Tibial nerve (tissue), 4 donors: ENCODE results near the gene OCA2. TPM values are rescaled to one million over a fixed set of nuclear protein-coding genes. Genes with fewer than 3 reads are reported as not detected.

ENCODE experiments used
- DNase-seq, 2 donors: peaks; one replicate each; pipeline ENCODE4 v3.0.0-alpha.2; 2019; ENCODE audit warnings: low spot score in 2 of 2
- H3K27ac ChIP-seq, 4 donors: fragments of 200-600 bp; sonication (generic) in 3 of 4; one replicate each; pipeline ENCODE4 v1.5.1; 2017 to 2019; ENCODE audit warnings: mild to moderate bottlenecking in 1 of 4
- H3K27me3 ChIP-seq, 2 donors: fragments of 200-600 bp; sonication (generic) in 1 of 2; one replicate each; pipeline versions ENCODE4 v1.5.1 to v1.6.0; 2017 to 2019
- H3K36me3 ChIP-seq, 3 donors: fragments of 200-600 bp; sonication (generic); one replicate each; pipeline ENCODE4 v1.5.1; 2018 to 2019
- H3K4me1 ChIP-seq, 4 donors: fragments of 200-600 bp; sonication (generic) in 3 of 4; one replicate each; pipeline ENCODE4 v1.5.1; 2017 to 2019
- H3K4me3 ChIP-seq, 4 donors: fragments of 200-600 bp; sonication (generic) in 3 of 4; one replicate each; pipeline ENCODE4 v1.5.1; 2017 to 2019; ENCODE audit warnings: mild to moderate bottlenecking in 1 of 4, moderate library complexity in 1 of 4
- H3K9me3 ChIP-seq, 4 donors: fragments of 200-600 bp; sonication (generic) in 3 of 4; one replicate each; pipeline ENCODE4 v1.5.1; 2017 to 2019
- EP300 ChIP-seq, 2 donors: sonication (generic); formaldehyde crosslinking; IDR thresholded peaks; one replicate each; pipeline ENCODE4 v1.6.1; 2017; ENCODE audit warnings: antibody characterized with exemption in 2 of 2, mild to moderate bottlenecking in 1 of 2
- POLR2A ChIP-seq, 2 donors: fragments of 450-650 bp; IDR thresholded peaks; one replicate each; pipeline ENCODE4 v1.6.1; 2017; ENCODE audit warnings: antibody characterized with exemption in 2 of 2, mild to moderate bottlenecking in 2 of 2, moderate library complexity in 2 of 2
- WGBS, 2 donors: methylation state at CpG; one replicate each; pipeline ENCODE4 v1.1.5; 2018; 5-methylcytosine and 5-hydroxymethylcytosine counted together
- total RNA-seq, 4 donors: library from RNA; depleted of rRNA; stranded (reverse); fragments of >200 nt; gene quantifications; one replicate each; pipeline ENCODE4 v1.1.0, GENCODE V29; 2016
- TF ChIP-seq, protein P1 (sequence below), 5 experiments: fragments of 200-600 bp in 3 of 5; fragments of 450-650 bp in 2 of 5; sonication (generic) in 3 of 5; IDR thresholded peaks; one replicate each; pipeline ENCODE4 v1.5.1; 2016 to 2019; ENCODE audit warnings: antibody characterized with exemption in 5 of 5, mild to moderate bottlenecking in 3 of 5, moderate library complexity in 2 of 5

Gene OCA2
- total RNA-seq, 4 donors from 2014 or later = 2.7 to 19.7 (median 6.5) TPM; not detected in 1

DNA sequence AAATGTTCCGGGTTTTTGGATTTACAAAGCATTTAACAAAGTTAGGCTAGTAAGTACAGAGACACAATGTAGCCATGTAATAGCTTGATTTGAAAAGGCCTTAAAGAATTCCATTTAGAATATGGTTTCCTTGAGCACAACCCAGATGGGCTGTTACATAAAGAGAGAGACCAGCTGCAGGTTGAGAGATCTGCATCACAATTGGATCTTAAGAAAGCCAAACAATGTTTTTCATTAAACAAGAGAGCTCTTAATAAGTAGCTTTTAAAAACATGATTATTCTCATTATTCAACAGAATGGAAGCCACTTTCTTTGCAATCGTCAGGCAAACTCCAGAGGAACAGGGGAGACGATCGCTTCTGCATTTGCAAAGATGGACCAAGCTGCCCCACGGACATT is 300.3 kb downstream of the OCA2 start:
- Histone ChIP-seq H3K27ac (no peak overlapping the region), H3K36me3 (no peaks in the 10 kb centered on the region), H3K4me1 (no peaks in the 10 kb centered on the region), H3K27me3 (no peaks in the 10 kb centered on the region), H3K4me3 (no peak overlapping the region), H3K9me3 (peaks cover 0 to 6% (median 0%) of the 10 kb centered on the region in 4 donors)
- DNase-seq = no peak
- 80% methylated on average over 5 of the region's 5 CpGs for WGBS, 2 donors
- TF ChIP-seq EP300 (IDR thresholded peaks at IDR 0.05) = no peak
- TF ChIP-seq, protein P1, sequence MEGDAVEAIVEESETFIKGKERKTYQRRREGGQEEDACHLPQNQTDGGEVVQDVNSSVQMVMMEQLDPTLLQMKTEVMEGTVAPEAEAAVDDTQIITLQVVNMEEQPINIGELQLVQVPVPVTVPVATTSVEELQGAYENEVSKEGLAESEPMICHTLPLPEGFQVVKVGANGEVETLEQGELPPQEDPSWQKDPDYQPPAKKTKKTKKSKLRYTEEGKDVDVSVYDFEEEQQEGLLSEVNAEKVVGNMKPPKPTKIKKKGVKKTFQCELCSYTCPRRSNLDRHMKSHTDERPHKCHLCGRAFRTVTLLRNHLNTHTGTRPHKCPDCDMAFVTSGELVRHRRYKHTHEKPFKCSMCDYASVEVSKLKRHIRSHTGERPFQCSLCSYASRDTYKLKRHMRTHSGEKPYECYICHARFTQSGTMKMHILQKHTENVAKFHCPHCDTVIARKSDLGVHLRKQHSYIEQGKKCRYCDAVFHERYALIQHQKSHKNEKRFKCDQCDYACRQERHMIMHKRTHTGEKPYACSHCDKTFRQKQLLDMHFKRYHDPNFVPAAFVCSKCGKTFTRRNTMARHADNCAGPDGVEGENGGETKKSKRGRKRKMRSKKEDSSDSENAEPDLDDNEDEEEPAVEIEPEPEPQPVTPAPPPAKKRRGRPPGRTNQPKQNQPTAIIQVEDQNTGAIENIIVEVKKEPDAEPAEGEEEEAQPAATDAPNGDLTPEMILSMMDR (IDR thresholded peaks at IDR 0.05) = no peak
- no peak for TF ChIP-seq POLR2A (IDR thresholded peaks at IDR 0.05)

DNA sequence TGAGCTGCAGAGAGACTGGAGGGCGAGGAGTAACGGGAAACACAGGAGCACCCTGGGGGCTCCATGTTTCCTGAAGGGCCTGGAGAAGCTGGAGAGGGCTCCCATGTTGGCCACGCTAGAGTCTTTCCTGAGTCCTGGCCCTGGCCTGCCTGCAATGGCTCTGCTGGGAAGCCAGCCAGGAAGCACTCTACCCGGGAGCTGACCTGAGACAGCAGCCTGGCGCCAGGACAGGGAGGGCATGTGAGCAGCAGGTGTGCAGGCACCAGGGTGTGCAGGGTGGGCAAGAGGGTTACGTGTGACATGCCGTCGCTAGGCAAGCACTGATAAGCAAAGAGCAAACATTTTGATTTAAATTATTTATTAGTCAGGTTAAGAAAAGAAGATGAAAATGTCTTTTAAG is 301.4 kb downstream of the OCA2 start:
- 80 to 82% methylated on average over 8 of the region's 8 CpGs for WGBS, 2 donors
- H3K9me3 ChIP-seq = peaks cover 0 to 6% (median 0%) of the 10 kb centered on the region in 4 donors
- no peak overlapping the region for H3K4me3 ChIP-seq
- TF ChIP-seq POLR2A (IDR thresholded peaks at IDR 0.05) = no peak
- TF ChIP-seq, protein P1 (IDR thresholded peaks at IDR 0.05) = no peak
- TF ChIP-seq EP300 (IDR thresholded peaks at IDR 0.05) = no peak
- no peaks in the 10 kb centered on the region for H3K36me3 ChIP-seq
- DNase-seq = no peak
- H3K4me1 ChIP-seq = no peaks in the 10 kb centered on the region
- no peak overlapping the region for H3K27ac ChIP-seq
- no peaks in the 10 kb centered on the region for H3K27me3 ChIP-seq

DNA sequence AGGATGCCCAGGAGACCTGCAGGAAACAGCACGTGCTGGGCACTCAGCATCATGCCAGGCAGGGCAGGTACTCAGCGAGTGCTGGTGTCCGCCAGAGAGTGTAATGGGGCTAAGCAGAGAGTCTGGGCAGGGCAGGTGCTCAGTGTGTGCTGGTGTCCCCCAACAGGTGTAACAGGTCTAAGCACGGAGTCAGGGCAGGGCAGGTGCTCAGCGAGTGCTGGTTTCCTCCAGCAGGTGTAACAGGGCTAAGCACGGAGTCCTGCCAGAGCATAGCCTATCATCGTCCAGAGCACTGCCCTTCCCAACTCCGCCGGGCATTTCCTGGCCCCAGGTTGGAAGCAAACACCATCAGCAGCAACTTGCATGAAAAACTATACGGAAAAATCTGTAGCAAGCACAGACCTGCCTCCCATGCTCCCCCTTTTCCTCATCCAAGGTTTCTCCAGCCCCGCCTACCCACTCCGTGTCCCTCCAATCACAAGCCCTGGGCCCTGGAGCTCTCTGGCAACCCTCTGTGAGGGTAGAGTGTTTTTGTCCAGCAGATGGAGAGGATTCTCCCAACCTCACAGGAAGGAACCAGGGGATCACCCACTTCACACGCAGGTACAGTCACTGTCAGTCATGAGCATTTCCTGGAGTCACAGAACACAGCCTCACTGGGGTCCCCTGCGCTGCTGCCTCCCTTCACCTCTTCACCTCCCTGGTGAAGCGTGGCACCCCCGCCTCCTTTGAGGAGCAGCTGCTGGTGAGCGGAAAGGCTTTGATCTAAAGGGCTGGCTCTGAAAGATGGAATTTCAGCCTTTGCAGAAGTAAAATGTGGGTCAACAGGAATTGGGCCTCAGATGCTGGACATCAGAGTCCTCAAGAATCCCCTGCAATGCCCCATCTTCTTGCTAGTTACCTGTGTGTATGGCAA is 302.5 kb downstream of the OCA2 start:
- Histone ChIP-seq H3K4me3 (no peak overlapping the region), H3K36me3 (no peaks in the 10 kb centered on the region), H3K4me1 (no peaks in the 10 kb centered on the region), H3K27me3 (no peaks in the 10 kb centered on the region), H3K9me3 (peaks cover 0 to under 1% (median 0%) of the 10 kb centered on the region in 4 donors), H3K27ac (no peak overlapping the region)
- WGBS, 2 donors = 79 to 81% methylated on average over 16 to 17 of the region's 17 CpGs
- DNase-seq = no peak
- no peak for TF ChIP-seq EP300 (IDR thresholded peaks at IDR 0.05)
- no peak for TF ChIP-seq POLR2A (IDR thresholded peaks at IDR 0.05)
- TF ChIP-seq, protein P1 (IDR thresholded peaks at IDR 0.05) = no peak

DNA sequence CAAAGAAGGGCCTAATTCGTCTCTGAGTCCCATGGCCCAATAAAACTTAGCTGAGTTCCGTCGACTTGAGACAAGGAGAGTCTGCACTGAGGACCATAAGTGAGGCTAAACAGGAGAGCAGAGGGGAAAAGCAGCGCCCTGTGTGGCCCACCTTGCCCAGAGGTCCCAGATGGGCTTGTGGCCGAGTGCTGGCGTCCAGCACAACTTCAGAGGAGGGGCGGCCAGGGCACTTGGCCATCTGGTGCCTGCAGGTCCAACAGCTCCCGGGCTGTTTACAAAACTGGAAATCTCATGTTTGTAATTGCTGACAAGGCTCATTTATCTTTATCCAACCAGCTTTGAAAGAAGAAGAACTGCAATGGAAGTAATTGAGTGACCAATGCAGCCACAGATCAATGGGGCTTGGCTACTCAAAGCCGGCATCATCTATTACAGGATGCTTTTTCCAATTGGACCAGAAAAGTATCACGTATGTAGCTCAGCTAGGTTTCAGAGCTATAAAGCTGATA is 306.3 kb downstream of the OCA2 start:
- Histone ChIP-seq H3K36me3 (no peaks in the 10 kb centered on the region), H3K27ac (no peak overlapping the region), H3K4me3 (no peak overlapping the region), H3K9me3 (no peaks in the 10 kb centered on the region), H3K27me3 (no peaks in the 10 kb centered on the region), H3K4me1 (no peaks in the 10 kb centered on the region)
- WGBS, 2 donors = 67 to 72% methylated on average over 9 to 10 of the region's 10 CpGs
- TF ChIP-seq POLR2A (IDR thresholded peaks at IDR 0.05) = no peak
- TF ChIP-seq, protein P1 (IDR thresholded peaks at IDR 0.05) = no peak
- no peak for TF ChIP-seq EP300 (IDR thresholded peaks at IDR 0.05)
- DNase-seq = no peak

DNA sequence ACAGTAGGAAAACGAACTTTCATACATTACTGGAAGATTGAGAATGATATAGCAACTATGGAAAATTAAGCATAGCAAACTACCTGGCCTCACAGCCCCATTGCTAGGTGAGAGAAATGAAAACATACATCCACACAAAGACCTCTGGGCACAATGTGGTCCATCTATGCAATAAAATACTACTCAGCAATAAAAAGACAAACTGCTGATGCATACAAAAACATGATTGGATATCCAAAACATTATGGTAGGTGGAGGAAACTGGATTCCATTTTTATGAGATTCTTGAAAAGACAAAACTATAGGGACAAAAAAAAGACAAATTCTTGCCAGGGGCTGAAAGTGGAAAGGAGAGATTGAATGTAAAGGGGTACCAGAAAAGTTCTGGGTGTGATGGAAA is 308.8 kb downstream of the OCA2 start:
- H3K9me3 ChIP-seq = no peaks in the 10 kb centered on the region
- no peak overlapping the region for H3K27ac ChIP-seq
- 56 to 74% methylated on average over 1 of the region's 1 CpG for WGBS, 2 donors
- H3K36me3 ChIP-seq = no peaks in the 10 kb centered on the region
- TF ChIP-seq EP300 (IDR thresholded peaks at IDR 0.05) (no peak), POLR2A (IDR thresholded peaks at IDR 0.05) (no peak)
- TF ChIP-seq, protein P1 (IDR thresholded peaks at IDR 0.05) = no peak
- H3K4me3 ChIP-seq = no peak overlapping the region
- no peaks in the 10 kb centered on the region for H3K27me3 ChIP-seq
- H3K4me1 ChIP-seq = no peaks in the 10 kb centered on the region
- no peak for DNase-seq
